ENCODE results near the gene P2RY6. TPM values are rescaled to one million over a fixed set of nuclear protein-coding genes. Genes with fewer than 3 reads are reported as not detected.
"Not testable (repeated sequence)": the region's sequence is repeated elsewhere in the genome, so short reads cannot be mapped to it uniquely, and the experiment has no call there.

Gene P2RY6
- total RNA-seq, 3 donors from 2014 or later: 1.9 to 4.3 (median 2.8) TPM

- Histone ChIP-seq H3K4me3 (no peak overlapping the region), H3K9me3 (no peaks in the 10 kb centered on the region), H3K36me3 (ENCODE audit: low read depth) (no peaks in the 10 kb centered on the region), H3K4me1 (ENCODE audit: low read depth) (peaks cover 12% of the 10 kb centered on the region)
- ATAC-seq: no peak
- no peak for DNase-seq
- intact Hi-C loops (cut with DNase I, micrococcal nuclease): no loop called here
- TF ChIP-seq, protein P1, sequence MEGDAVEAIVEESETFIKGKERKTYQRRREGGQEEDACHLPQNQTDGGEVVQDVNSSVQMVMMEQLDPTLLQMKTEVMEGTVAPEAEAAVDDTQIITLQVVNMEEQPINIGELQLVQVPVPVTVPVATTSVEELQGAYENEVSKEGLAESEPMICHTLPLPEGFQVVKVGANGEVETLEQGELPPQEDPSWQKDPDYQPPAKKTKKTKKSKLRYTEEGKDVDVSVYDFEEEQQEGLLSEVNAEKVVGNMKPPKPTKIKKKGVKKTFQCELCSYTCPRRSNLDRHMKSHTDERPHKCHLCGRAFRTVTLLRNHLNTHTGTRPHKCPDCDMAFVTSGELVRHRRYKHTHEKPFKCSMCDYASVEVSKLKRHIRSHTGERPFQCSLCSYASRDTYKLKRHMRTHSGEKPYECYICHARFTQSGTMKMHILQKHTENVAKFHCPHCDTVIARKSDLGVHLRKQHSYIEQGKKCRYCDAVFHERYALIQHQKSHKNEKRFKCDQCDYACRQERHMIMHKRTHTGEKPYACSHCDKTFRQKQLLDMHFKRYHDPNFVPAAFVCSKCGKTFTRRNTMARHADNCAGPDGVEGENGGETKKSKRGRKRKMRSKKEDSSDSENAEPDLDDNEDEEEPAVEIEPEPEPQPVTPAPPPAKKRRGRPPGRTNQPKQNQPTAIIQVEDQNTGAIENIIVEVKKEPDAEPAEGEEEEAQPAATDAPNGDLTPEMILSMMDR (IDR thresholded peaks at IDR 0.05): no peak
Observed at GRCh38 chr11:73270855-73271477, 1.2 kb upstream of the P2RY6 start.

DNA sequence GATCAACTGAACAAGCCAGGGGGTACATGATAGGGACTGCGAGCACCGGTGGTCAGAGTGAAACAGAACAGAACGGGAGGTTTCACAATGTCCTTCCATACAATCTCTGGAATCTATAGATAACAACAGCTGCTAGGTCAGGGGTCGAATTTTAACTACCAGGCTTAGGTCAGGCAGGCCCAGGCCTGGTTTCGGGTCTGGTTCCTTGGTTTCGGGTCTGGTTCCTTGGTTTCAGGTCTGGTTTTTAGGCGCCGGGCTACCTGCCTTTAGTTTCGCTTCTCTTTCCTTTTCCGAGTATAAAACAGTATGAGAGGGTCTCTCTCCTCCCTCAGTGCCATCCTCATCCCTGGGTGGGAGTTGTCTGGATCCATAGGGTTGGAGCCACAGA lies 666 bp upstream of the P2RY6 start:
- H3K4me3 ChIP-seq: not testable (repeated sequence)

DNA sequence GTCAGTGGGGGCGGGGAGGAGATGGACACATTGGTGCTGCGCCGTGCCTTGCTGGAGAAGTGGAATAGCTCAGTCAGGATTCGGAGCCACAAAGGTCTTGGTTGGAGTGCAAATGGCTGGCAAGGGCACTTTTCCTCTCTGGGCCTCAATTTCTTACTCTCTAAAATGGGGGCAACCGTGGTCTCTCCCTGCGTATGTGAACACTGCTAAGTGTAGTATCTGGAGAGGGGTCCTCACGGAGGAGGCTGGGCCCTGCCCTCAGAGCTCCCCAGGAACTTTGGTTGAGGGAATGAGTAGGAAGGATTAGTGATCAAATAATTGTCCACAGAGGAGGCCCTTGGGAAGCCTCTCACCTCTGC lies 521 bp downstream of the P2RY6 start:
- H3K4me3 ChIP-seq: no peak overlapping the region
- intact Hi-C loops (cut with DNase I, micrococcal nuclease): no loop called here
- DNase-seq (no peak), ATAC-seq (no peak)
- TF ChIP-seq, protein P1 (IDR thresholded peaks at IDR 0.05): no peak
- no peaks in the 10 kb centered on the region for H3K9me3 ChIP-seq
- peaks cover 12% of the 10 kb centered on the region for H3K4me1 ChIP-seq (ENCODE audit: low read depth)
- H3K36me3 ChIP-seq (ENCODE audit: low read depth): no peaks in the 10 kb centered on the region

More for the DNA sequence above, 666 bp upstream of the P2RY6 start:
- H3K9me3 ChIP-seq; DNase-seq; H3K36me3 ChIP-seq (ENCODE audit: low read depth); ATAC-seq; intact Hi-C loops (cut with DNase I, micrococcal nuclease): not testable (repeated sequence)
- H3K4me1 ChIP-seq (ENCODE audit: low read depth): peaks cover 12% of the 10 kb centered on the region

DNA sequence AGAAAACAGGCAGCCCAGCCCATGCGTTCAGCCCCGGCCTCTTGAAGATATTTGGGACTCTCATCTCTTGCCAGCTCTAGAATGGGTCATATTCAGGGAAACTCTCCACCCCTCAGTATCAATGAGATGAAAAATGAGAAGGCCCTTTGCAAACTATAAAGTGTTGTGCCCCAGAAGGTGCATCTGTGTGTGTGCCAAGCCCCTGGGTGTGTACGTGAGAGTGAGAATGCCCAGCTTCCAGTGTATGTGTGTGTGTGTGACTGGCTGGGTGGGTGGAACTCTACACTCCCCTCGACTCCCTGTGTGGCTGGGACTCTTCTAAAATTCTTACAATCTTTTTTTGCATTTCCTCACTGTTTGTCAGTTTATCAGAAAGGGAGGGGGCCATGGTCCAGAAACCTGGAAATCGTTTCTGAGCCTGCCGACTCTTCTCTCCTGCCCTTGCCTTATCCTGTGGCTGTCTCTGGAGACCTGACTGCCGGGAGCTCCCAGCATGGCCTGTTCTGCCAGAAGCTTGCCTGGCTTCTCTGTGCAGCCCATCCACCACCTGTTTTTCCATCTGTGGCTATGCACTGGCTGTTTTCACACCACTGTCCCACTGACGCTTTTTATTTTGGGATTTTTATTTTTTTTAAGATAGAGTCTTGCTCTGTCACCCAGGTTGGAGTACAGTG lies 1.2 kb downstream of the P2RY6 start:
- TF ChIP-seq, protein P1 (IDR thresholded peaks at IDR 0.05): no peak
- intact Hi-C loops (cut with DNase I, micrococcal nuclease): no loop called here
- Histone ChIP-seq H3K36me3 (ENCODE audit: low read depth) (no peaks in the 10 kb centered on the region), H3K4me3 (no peak overlapping the region), H3K9me3 (no peaks in the 10 kb centered on the region), H3K4me1 (ENCODE audit: low read depth) (peaks cover 12% of the 10 kb centered on the region)
- ATAC-seq (no peak), DNase-seq (no peak)

DNA sequence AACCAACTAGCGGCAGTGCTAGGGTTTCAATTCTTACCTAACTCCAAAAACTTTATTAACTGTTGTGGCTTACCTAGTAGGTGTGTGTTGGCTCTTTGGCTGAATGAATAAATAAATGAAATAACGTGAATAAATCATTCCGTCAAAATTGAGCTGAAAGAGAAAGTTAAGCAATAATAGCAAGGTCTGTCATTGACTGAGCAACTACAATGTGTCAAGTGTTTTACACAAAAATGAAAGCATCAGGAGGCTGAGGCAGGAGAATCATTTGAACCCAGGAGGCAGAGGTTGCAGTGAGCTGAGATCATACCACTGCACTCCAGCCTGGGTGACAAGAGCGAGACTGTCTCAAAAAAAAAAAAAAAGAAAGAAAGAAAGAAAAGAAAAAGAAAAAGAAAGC lies 2.1 kb downstream of the P2RY6 start:
- peaks cover 12% of the 10 kb centered on the region for H3K4me1 ChIP-seq (ENCODE audit: low read depth)
- H3K9me3 ChIP-seq; DNase-seq; H3K4me3 ChIP-seq; H3K36me3 ChIP-seq (ENCODE audit: low read depth); ATAC-seq; intact Hi-C loops (cut with DNase I, micrococcal nuclease): not testable (repeated sequence)

- ATAC-seq: peak; percentile 28
- Histone ChIP-seq H3K4me1 (ENCODE audit: low read depth) (peaks cover 12% of the 10 kb centered on the region), H3K36me3 (ENCODE audit: low read depth) (no peaks in the 10 kb centered on the region), H3K4me3 (no peak overlapping the region), H3K9me3 (no peaks in the 10 kb centered on the region)
- intact Hi-C loops (cut with DNase I, micrococcal nuclease): no loop called here
- DNase-seq: no peak
- TF ChIP-seq, protein P1 (IDR thresholded peaks at IDR 0.05): no peak
Observed at GRCh38 chr11:73274722-73275380, 2.7 kb downstream of the P2RY6 start.

Measured in mucosa of descending colon (tissue), 3 donors.